ENCODE data around the gene AREG. TPM values are rescaled to one million over a fixed set of nuclear protein-coding genes. Genes with fewer than 3 reads are reported as not detected.

Gene AREG
- total RNA-seq, 1 donor from 2014 or later = 197 TPM

- H3K27me3 ChIP-seq (ENCODE audit: control insufficient read depth, insufficient read depth, low read length) = no peaks in the 10 kb centered on the region
- H3K36me3 ChIP-seq (ENCODE audit: control insufficient read depth, insufficient read depth, low read length) = no peaks in the 10 kb centered on the region
- no peak for DNase-seq (ENCODE audit: low read depth)
- TF ChIP-seq CTCF (IDR thresholded peaks at IDR 0.05; ENCODE audit: insufficient read depth, low read length, severe bottlenecking) = no peak
- no peak overlapping the region for H3K4me3 ChIP-seq (ENCODE audit: low read depth, low read length)
- FAIRE-seq = no peak
Observed at GRCh38 chr4:74479009-74479408, 34.1 kb downstream of the AREG start.

- DNase-seq (ENCODE audit: low read depth) (peak; percentile 58), FAIRE-seq (no peak)
- Histone ChIP-seq H3K36me3 (ENCODE audit: control insufficient read depth, insufficient read depth, low read length) (no peaks in the 10 kb centered on the region), H3K27me3 (ENCODE audit: control insufficient read depth, insufficient read depth, low read length) (no peaks in the 10 kb centered on the region), H3K4me3 (ENCODE audit: low read depth, low read length) (no peak overlapping the region)
- no peak for TF ChIP-seq CTCF (IDR thresholded peaks at IDR 0.05; ENCODE audit: insufficient read depth, low read length, severe bottlenecking)
Observed at GRCh38 chr4:74480267-74480666, 35.3 kb downstream of the AREG start.

- DNase-seq (ENCODE audit: low read depth) (no peak), FAIRE-seq (no peak)
- no peak for TF ChIP-seq CTCF (IDR thresholded peaks at IDR 0.05; ENCODE audit: insufficient read depth, low read length, severe bottlenecking)
- H3K27me3 ChIP-seq (ENCODE audit: control insufficient read depth, insufficient read depth, low read length) = no peaks in the 10 kb centered on the region
- H3K4me3 ChIP-seq (ENCODE audit: low read depth, low read length) = no peak overlapping the region
- H3K36me3 ChIP-seq (ENCODE audit: control insufficient read depth, insufficient read depth, low read length) = no peaks in the 10 kb centered on the region
Observed at GRCh38 chr4:74481891-74482609, 37.1 kb downstream of the AREG start.

- FAIRE-seq (no peak), DNase-seq (ENCODE audit: low read depth) (peak; percentile 40)
- Histone ChIP-seq H3K27me3 (ENCODE audit: control insufficient read depth, insufficient read depth, low read length) (no peaks in the 10 kb centered on the region), H3K4me3 (ENCODE audit: low read depth, low read length) (no peak overlapping the region), H3K36me3 (ENCODE audit: control insufficient read depth, insufficient read depth, low read length) (no peaks in the 10 kb centered on the region)
- no peak for TF ChIP-seq CTCF (IDR thresholded peaks at IDR 0.05; ENCODE audit: insufficient read depth, low read length, severe bottlenecking)
Observed at GRCh38 chr4:74483226-74483911, 38.4 kb downstream of the AREG start.

GRCh38 chr4:74486905-74487304, 42.0 kb downstream of the AREG start:
- TF ChIP-seq CTCF (IDR thresholded peaks at IDR 0.05; ENCODE audit: insufficient read depth, low read length, severe bottlenecking) = no peak
- no peak overlapping the region for H3K4me3 ChIP-seq (ENCODE audit: low read depth, low read length)
- no peak for DNase-seq (ENCODE audit: low read depth)
- no peaks in the 10 kb centered on the region for H3K27me3 ChIP-seq (ENCODE audit: control insufficient read depth, insufficient read depth, low read length)
- no peaks in the 10 kb centered on the region for H3K36me3 ChIP-seq (ENCODE audit: control insufficient read depth, insufficient read depth, low read length)
- no peak for FAIRE-seq
